BJ (cell line): ENCODE data around the gene PDE4D. TPM values are rescaled to one million over a fixed set of nuclear protein-coding genes. Genes with fewer than 3 reads are reported as not detected.

ENCODE experiments used
- CTCF ChIA-PET: fragments of 350-600 bp; formaldehyde crosslinking; extraction: SDS; loops from one replicate; lab custom pipeline; 2021; ENCODE audit warnings: antibody characterized with exemption, inconsistent platforms; lab: Yijun Ruan, JAX
- POLR2A ChIA-PET: fragments of 300-600 bp; sonication (Branson Sonifier 250); formaldehyde crosslinking; extraction: SDS; loops from one replicate; lab custom pipeline; 2021; ENCODE audit warnings: antibody characterized with exemption; lab: Charles Lee
- DNase-seq: peaks from one replicate; pipeline ENCODE4 v3.0.0-alpha.2; 2011; ENCODE audit warnings: low read depth
- H3K27me3 ChIP-seq: 2 replicates; pipeline ENCODE4 v1.6.0; 2011; ENCODE audit warnings: low read length; ENCODE audit not compliant: control insufficient read depth, insufficient read depth
- H3K36me3 ChIP-seq: 2 replicates; pipeline ENCODE4 v1.5.1; 2011; ENCODE audit warnings: low read length; ENCODE audit not compliant: control insufficient read depth, insufficient read depth
- H3K4me3 ChIP-seq: 2 replicates; pipeline ENCODE4 v1.5.1; 2011; ENCODE audit warnings: low read depth, mild to moderate bottlenecking, control low read depth, low read length
- CTCF ChIP-seq: IDR thresholded peaks from 2 replicates; pipeline ENCODE4 v1.5.1; 2011; ENCODE audit warnings: low read depth, mild to moderate bottlenecking, control low read depth, inconsistent platforms, low read length, moderate library complexity; ENCODE audit not compliant: insufficient read depth
- polyA plus RNA-seq: library from polyadenylated mRNA; depleted of rRNA; stranded (reverse); fragments of >200 nt; gene quantifications from 2 replicates; pipeline ENCODE4 v1.2.3, GENCODE V29; 2011

Gene PDE4D
- polyA plus RNA-seq, 1 experiment, result 2.8 TPM

- Histone ChIP-seq H3K27me3 (no peaks in the 10 kb centered on the region), H3K36me3 (no peaks in the 10 kb centered on the region), H3K4me3 (no peak overlapping the region)
- ChIA-PET POLR2A (no interaction called here), CTCF (interaction anchor here (0.9 to 5.7 kb wide), 7 partner anchors 11 to 272 kb away, joined by 3 to 40 read pairs (median 4); no protein-coding TSS in a partner anchor)
- no peak for TF ChIP-seq CTCF
- no peak for DNase-seq
Measured at GRCh38 chr5:59661311-59661710, 232.2 kb downstream of the PDE4D start.

GRCh38 chr5:59660737-59661136 is 232.8 kb downstream of the PDE4D start:
- POLR2A ChIA-PET, result no interaction called here
- Histone ChIP-seq H3K36me3 (no peaks in the 10 kb centered on the region), H3K4me3 (no peak overlapping the region), H3K27me3 (no peaks in the 10 kb centered on the region)
- CTCF ChIA-PET, result interaction anchor here (0.8 to 5.7 kb wide), 7 partner anchors 11 to 271 kb away, joined by 3 to 40 read pairs (median 4); no protein-coding TSS in a partner anchor
- no peak for DNase-seq
- peak; percentile 38; the same call in 1 of the 2 replicates for TF ChIP-seq CTCF

- H3K4me3 ChIP-seq, result no peak overlapping the region
- DNase-seq, result no peak
- TF ChIP-seq CTCF, result no peak
- H3K36me3 ChIP-seq, result no peaks in the 10 kb centered on the region
- H3K27me3 ChIP-seq, result no peaks in the 10 kb centered on the region
- ChIA-PET POLR2A (interaction anchor here (0.6 kb wide), 1 partner anchor 39 kb away, joined by 4 read pairs; no protein-coding TSS in a partner anchor), CTCF (no interaction called here)
Measured at GRCh38 chr5:59656351-59657254, 236.9 kb downstream of the PDE4D start.

- no peaks in the 10 kb centered on the region for H3K27me3 ChIP-seq
- TF ChIP-seq CTCF, result no peak
- ChIA-PET POLR2A (no interaction called here), CTCF (no interaction called here)
- no peak overlapping the region for H3K4me3 ChIP-seq
- no peaks in the 10 kb centered on the region for H3K36me3 ChIP-seq
- no peak for DNase-seq
Measured at GRCh38 chr5:59655693-59656309, 237.7 kb downstream of the PDE4D start.

- no peak for DNase-seq
- Histone ChIP-seq H3K36me3 (no peaks in the 10 kb centered on the region), H3K27me3 (no peaks in the 10 kb centered on the region), H3K4me3 (no peak overlapping the region)
- ChIA-PET POLR2A (no interaction called here), CTCF (no interaction called here)
- no peak for TF ChIP-seq CTCF
Measured at GRCh38 chr5:59654691-59655090, 238.8 kb downstream of the PDE4D start.
